HL-60 (cell line): ENCODE results near the gene BEX4.

Experiments used
- GABPA ChIP-seq: IDR thresholded peaks from 2 replicates; pipeline ENCODE4 v1.6.1; 2012; ENCODE audit warnings: low read depth
- POLR2AphosphoS5 ChIP-seq: IDR thresholded peaks from 2 replicates; pipeline ENCODE4 v1.6.1; 2012; ENCODE audit warnings: low read depth
- SPI1 ChIP-seq: IDR thresholded peaks from 2 replicates; pipeline ENCODE4 v1.6.1; 2012; ENCODE audit warnings: low read depth, mild to moderate bottlenecking, borderline replicate concordance
- TF ChIP-seq, protein P1 (sequence below): IDR thresholded peaks from one replicate; pipeline ENCODE4 v1.5.1; 2011; ENCODE audit warnings: low read length, control low read depth, inconsistent platforms; ENCODE audit not compliant: insufficient read depth
- TF ChIP-seq, protein P2 (sequence below): IDR thresholded peaks from 2 replicates; pipeline ENCODE4 v1.6.1; 2012; ENCODE audit warnings: low read depth; ENCODE audit not compliant: insufficient replicate concordance

DNA sequence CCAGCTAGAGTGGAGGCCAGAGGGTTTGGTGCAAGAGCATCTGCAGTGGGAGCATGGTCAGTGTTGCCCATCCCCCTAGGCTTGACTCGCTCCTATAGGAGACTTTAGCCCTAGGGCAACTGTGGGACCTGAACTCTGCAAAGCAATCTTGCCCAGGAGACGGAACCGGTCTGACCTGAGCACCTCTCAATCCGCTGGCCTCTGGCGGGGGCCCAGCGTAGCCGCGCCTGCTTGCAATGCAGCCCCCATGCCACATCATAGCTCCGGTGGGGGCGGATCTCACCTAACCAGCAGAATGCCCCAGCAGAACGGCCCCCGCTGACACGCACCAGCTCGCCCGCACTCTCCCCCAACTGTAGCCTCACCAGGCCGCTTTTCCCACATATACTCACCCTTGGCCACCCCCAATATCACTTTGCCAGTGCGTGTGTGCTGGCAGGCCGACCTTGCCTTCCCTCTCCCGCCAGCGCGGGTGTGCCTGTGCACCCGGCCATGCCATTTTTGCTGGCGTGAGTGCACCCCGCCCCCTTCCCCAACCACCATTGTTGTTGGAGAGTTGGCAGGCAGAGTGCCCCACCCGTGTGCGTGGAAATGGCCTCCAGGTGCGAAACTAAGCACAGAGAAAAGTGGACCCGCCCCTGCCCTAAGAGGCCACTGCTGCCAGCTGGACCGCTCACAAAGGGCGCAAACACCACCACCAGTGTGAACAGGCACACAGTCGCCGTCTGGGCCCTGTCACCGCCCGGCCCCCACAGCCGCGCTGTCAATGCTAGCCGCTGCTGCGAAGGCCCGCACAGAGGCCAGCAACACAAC, 5.8 kb downstream of the BEX4 start:
- TF ChIP-seq, protein P1, sequence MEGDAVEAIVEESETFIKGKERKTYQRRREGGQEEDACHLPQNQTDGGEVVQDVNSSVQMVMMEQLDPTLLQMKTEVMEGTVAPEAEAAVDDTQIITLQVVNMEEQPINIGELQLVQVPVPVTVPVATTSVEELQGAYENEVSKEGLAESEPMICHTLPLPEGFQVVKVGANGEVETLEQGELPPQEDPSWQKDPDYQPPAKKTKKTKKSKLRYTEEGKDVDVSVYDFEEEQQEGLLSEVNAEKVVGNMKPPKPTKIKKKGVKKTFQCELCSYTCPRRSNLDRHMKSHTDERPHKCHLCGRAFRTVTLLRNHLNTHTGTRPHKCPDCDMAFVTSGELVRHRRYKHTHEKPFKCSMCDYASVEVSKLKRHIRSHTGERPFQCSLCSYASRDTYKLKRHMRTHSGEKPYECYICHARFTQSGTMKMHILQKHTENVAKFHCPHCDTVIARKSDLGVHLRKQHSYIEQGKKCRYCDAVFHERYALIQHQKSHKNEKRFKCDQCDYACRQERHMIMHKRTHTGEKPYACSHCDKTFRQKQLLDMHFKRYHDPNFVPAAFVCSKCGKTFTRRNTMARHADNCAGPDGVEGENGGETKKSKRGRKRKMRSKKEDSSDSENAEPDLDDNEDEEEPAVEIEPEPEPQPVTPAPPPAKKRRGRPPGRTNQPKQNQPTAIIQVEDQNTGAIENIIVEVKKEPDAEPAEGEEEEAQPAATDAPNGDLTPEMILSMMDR: no peak
- TF ChIP-seq POLR2AphosphoS5 (no peak), SPI1 (no peak), GABPA (no peak)
- TF ChIP-seq, protein P2, sequence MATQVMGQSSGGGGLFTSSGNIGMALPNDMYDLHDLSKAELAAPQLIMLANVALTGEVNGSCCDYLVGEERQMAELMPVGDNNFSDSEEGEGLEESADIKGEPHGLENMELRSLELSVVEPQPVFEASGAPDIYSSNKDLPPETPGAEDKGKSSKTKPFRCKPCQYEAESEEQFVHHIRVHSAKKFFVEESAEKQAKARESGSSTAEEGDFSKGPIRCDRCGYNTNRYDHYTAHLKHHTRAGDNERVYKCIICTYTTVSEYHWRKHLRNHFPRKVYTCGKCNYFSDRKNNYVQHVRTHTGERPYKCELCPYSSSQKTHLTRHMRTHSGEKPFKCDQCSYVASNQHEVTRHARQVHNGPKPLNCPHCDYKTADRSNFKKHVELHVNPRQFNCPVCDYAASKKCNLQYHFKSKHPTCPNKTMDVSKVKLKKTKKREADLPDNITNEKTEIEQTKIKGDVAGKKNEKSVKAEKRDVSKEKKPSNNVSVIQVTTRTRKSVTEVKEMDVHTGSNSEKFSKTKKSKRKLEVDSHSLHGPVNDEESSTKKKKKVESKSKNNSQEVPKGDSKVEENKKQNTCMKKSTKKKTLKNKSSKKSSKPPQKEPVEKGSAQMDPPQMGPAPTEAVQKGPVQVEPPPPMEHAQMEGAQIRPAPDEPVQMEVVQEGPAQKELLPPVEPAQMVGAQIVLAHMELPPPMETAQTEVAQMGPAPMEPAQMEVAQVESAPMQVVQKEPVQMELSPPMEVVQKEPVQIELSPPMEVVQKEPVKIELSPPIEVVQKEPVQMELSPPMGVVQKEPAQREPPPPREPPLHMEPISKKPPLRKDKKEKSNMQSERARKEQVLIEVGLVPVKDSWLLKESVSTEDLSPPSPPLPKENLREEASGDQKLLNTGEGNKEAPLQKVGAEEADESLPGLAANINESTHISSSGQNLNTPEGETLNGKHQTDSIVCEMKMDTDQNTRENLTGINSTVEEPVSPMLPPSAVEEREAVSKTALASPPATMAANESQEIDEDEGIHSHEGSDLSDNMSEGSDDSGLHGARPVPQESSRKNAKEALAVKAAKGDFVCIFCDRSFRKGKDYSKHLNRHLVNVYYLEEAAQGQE: no peak
